Activated CD4-positive, CD25-positive, alpha-beta regulatory T cell treated with anti-CD3 and anti-CD28 coated beads, Interleukin-2, amount 50 U/mL, for 16 hours (primary cell): ENCODE results near the gene ELOVL6.
"Not testable (repeated sequence)": the region's sequence is repeated elsewhere in the genome, so short reads cannot be mapped to it uniquely, and the experiment has no call there.

ENCODE experiments used
- DNase-seq: peaks from one replicate; pipeline ENCODE4 v3.0.0-alpha.2; 2020; ENCODE audit warnings: low read depth, low spot score

The ELOVL6 gene, protein sequence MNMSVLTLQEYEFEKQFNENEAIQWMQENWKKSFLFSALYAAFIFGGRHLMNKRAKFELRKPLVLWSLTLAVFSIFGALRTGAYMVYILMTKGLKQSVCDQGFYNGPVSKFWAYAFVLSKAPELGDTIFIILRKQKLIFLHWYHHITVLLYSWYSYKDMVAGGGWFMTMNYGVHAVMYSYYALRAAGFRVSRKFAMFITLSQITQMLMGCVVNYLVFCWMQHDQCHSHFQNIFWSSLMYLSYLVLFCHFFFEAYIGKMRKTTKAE

DNA sequence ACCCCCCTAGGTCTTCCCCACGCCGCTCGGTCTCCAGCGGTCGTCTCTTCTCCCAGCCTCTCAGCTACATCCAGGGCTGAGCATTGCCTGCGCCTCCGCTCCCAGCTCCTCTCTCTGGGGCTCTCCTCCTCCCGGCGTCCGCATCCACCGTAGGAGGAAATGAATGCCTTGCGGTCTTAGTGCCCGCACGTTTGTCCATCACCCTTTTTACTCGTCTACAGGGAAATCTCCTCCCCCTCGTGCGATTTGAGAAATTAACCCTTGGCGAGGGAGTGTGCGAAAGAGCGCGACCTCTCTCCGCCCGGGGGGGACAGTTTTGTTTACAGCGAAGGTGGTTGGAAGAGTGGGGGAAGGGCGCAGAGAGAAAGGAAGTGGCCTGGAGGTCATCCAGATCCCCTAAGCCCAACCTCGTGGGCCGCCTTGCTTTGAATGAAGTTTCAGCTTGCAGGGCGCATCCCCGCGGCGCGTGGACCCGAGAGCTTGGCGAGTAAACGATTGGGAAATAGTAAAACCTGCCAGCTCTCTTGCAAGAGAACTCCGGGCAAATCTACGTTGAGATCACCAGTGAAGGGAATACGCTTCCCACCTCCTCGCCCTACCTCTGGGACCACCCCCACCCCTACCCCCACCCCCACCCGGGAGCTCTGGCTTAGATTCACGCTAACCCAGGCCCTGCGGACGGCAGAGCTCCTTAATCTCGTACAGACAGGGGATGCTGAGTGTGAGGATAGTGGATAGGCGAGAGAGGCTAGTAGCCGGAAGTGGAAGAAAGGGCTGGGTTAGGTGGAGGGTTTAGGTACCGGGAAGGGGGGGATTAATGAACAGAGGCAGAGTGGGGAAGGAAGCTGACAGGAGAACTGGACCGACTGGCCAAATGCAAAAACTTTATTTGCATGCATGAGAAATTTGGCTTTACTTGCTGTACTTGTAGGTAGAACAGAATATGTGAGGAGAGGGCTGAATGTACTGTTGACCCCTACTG lies at the start of gene ELOVL6:
ELOVL6 (minus strand) TSS at position 181 of the 982 bp plus-strand sequence. CDS start 280 bp downstream, outside the sequence.
- no peak for DNase-seq

DNA sequence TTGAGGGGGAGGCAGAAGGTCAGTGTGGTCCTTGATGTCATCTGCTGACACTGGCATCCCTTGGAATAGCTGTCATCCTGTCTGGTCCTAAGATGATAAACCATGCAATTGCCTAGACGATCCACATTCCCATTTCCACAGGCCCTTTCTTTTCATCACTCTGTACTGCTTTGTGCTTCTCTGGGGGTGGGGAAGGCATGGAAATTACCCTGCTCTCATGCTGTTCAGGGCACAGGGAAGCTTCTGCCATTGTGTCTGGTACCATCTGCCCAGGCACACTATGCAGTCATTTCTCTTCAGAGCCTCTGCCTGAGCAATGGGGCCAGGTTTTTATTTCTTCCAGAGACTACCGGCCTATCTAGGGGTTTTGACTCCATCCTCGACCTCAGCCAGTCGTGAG lies 49.7 kb upstream of the ELOVL6 start:
- DNase-seq: no peak

DNA sequence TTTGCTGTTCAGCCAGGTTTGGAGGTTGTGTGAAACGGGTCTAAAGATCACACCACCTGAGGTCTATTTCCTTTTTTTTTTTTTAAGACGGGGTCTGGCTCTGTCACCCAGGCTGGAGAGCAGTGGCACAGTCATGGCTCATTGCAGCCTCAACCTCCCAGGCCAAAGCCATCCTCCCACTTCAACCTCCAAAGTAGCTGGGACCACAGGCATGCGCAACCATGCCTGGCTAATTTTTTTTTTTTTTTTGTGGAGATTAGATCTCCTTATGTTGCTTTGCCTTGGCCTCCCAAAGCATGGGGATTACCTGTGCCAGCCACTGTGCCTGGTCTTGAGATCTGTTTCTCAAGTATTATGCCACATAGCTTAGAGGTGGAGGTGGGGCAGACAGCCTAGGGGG lies 49.2 kb upstream of the ELOVL6 start:
- no peak for DNase-seq

DNA sequence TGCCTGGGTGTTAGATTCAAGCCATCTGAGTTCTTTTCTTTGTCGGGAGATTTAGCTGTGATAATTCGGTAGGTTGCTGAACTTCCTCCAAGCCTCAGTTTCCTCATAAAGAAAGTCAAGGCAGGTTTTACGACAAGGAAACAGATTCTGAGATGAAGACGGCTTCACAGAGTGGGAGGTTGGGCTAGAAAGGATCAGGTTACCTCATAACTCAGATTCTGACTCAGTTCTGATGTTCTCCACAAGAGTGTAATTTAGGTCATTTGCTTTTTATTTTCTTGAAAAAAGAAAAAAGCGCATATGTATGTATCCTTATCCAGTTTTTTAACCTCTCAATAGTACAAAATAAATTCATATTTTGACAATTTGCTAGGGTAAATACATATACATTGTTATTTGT lies 47.2 kb upstream of the ELOVL6 start:
- no peak for DNase-seq

DNA sequence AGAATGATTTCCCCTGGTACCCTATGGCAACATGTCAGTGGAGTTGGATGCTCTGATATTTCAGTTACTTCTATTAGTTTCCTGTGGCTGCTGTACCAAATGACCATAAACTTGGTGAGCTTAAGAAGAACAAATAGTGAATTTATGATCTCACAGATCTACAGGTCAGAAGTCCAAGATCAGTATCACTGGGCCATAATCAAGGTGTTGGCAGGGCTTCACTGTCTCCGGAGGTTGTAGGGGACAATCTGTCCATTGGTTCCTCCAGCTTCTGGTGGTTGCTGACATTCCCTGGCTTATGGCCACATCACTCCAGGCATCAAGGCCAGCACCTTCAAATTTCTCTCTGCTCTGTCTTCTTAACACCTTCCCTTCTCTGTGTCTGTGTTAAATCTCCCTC lies 37.9 kb upstream of the ELOVL6 start:
- DNase-seq: no peak

DNA sequence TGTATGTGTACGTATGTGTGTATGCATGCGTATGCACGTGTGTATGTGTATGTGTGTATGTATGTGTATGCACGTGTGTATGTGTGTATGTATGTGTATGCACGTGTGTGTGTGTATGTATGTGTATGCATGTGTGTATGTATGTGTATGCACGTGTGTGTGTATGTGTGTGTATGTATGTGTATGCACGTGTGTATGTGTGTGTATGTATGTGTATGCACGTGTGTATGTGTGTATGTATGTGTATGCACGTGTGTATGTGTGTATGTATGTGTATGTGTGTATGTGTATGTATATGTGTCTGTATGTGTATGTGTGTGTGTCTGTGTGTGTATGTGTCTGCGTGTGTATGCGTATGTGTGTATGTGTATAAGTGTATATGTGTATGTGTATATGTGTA lies 35.2 kb upstream of the ELOVL6 start:
- DNase-seq: not testable (repeated sequence)

DNA sequence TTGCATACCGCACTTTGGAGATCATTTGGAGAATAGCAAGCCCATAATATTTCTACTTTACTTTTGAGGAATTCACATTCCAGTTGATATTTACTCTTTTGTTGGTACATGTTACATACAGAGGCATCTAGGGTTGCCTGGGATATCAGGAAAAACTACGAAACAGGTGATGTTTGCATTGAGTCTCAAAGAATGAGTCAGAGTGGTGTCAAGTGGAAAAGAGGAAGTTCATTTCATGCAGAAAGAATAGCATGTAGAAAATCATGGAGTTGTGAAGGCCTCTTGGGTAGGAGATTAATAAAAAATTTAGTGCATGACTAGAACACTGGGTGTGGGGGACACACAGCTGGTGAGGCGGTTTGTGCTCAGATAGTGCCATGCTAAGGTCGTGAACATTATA lies 33.5 kb upstream of the ELOVL6 start:
- no peak for DNase-seq

DNA sequence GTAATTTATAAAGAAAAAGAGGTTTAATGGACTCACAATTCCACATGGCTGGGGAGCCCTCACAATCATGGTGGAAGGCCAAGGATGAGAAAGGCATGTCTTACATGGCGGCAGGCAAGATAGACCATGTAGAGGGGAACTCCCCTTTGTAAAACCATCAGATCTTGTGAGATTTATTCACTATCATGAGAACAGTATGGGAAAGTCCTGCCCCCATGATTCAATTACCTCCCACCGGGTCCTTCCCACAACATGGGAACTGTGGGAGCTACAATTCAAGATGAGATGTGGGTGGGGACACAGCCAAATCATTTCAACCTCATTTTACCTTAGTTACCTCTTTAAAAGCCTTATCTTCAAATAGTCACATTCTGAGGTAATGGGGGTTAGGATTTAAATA lies 30.9 kb upstream of the ELOVL6 start:
- DNase-seq: no peak

DNA sequence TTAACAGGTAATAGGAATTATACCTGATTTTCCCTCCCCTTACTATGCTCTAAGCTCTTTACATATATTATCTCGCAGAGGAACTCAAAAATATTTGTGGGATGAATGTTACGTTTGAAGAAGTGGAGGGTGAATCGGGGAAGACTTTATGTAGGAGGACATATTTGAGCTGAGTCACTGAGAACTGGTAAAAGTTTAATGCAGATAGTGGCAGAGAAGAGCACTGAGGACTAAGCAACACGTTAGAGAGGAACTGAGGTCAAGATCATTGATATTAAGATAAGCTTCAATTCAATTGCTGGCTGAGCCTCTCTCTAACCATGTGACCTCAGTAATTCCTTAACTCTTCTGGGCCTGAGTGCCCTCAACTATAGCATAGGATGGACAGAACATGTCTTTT lies 26.4 kb upstream of the ELOVL6 start:
- no peak for DNase-seq

DNA sequence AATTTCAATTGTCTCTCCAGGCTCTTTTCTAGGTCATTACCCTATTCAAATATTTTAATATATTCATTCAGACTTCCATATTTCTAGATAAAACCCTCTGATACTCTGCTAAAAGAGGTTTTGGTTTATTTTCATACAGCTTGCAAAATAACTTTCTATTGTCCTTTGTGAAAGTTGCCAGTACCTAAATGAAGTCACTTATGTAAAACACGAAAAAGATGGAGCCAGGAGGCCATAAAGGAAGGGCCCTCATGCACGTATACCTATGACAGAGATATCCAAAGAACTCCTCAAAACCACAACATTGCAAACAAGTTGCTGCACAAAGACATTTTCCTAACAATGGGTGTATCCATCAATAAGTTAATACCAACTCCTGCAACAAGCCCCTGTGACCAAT lies 25.7 kb upstream of the ELOVL6 start:
- no peak for DNase-seq

DNA sequence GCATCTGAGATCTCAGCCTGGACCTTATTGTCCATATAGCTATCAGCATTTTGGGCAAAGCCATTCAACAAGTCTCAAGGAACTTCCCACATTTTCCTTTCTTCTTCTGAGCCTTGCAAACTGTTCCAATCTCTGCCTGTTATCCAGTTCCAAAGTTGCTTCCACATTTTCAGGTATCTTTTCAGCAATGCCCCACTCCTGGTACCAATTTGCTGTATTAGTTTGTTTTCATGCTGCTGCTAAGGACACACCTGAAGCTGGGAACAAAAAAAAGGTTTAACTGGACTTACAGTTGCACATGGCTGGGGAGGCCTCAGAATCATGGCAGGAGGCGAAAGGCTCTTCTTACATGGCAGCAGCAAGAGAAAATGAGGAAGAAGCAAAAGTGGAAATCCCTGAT lies 20.5 kb upstream of the ELOVL6 start:
- DNase-seq: not testable (repeated sequence)

DNA sequence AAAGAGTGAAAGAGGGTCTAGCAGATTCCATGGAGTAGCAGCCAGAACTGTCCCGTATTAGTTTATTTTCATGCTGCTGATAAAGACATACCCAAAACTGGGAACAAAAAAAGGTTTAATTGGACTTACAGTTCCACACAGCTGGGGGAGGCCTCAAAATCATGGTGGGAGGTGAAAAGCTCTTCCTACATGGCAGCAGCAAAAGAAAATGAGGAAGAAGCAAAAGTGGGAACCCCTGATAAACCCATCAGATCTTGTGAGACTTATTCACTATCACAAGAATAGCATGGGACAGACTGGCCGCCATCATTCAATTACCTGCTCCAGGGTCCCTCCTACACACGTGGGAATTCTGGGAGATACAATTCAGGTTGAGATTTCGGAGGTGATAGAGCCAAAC lies 18.8 kb upstream of the ELOVL6 start:
- not testable (repeated sequence) for DNase-seq

DNA sequence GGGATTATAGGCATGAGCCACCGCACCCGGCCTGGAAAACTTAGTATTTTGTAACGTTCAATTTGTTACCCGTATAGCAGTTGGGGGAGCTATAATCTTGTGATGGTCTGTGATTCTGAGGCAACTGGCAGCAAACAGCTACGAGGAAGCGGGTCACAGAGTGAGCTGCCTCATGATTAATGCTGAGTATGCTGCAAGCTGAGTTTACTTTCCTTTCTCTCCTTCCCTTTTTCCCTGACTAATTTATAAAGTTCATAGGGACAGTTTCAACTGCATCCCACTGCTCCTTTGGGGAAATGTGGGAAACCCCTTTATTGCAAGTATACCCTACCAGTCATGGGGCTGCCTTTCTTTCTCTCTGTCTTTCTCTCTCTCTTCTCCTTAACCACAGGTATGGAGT lies 17.7 kb upstream of the ELOVL6 start:
- no peak for DNase-seq

DNA sequence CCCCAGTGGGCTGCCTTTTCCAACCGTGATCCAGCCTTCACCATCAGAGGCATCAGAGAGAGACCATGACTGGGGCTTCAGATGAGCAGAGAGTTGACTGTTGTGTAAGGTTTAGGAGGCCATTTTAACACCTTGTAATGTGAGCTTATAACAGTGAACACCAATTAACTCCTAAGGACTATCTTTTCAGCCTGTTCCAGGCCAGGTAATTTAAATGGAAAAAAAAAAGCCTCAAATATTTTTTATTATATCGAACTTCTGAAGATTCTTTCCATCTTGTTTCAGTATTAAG lies 13.3 kb upstream of the ELOVL6 start:
- no peak for DNase-seq

DNA sequence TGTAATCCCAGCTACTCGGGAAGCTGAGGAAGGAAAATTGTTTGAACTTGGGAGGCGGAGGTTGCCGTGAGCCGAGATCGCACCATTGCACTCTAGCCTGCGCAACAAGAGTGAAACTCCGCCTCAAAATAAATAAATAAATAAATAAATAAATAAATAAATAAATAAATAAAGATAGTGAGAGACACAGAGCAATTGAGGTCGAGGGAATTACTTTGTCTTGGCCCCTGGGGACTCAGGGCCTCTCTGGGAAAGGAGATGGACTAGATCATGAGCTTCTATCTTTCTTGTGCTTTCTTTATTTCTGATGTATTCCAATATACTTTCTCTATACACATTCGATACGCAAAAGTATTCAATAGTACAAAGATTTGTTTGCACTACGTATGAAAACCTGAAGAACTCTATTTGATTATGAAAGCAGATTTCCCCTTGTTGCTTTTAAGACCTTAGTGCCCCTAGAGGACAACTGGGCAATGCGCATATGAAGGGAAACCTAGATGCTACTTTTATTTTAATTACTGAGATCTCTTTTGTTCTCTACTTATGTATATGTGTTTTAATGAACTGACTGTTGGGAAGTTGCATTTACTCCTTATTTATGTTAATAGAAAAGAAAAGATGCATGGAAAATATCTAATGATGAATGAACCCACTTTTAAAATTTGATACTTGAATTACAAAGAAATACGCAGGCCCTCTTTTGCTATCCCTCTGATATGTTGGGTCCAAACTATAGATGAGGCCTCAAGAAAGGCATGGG lies 12.8 kb upstream of the ELOVL6 start:
- DNase-seq: no peak

DNA sequence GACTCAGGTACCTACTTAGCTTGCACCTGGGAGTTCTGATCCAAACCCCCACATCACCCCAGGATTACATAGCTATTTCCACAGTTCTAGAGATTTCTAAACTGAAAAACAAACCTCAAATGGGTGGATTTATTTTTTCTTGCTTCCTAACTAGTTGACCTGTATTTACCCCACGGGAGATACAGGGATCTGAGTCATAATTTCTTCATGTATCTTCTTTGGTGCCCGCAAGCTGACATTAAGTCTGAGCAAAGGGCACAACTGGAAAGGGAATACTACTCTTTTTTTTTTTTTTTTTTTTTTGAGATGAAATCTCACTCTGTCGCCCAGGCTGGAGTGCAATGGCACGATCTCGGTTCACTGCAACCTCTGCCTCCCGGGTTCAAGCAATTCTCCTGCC lies 10.0 kb upstream of the ELOVL6 start:
- no peak for DNase-seq

DNA sequence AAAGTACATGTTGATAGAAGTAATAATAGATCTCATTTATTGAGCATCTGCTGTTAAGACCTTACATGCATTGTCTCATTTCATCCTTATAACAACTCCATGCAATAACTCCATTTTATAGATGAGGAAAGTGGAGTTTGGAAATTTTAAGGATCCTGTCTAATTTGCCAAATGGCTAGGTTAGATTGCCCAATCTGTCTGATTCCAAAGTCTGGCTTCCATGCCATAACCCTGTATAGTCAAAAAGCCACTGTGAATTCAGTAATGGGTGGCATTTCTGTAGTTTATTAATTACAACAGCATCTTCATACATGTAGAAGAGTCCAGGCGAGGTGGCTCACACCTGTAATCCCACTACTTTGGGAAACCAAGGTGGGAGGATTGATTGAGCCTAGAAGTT lies 8.8 kb upstream of the ELOVL6 start:
- no peak for DNase-seq

DNA sequence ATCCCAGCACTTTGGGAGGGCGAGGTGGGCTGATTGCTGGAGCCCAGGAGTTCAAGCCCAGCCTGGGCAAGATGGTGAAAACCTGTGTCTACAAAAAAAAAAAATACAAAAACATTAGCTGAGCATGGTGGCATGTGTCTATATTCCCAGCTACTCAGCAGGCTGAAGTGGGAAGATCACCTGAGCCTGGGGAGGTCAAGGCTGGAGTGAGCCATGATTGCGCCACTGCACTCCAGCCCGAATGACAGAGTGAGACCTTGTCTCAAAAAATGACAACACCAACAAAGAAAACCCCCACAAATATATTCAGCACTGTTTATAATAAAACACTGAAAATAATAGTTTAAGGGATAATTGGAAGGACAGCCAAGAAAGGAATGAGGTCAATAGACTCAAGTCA lies 3.6 kb upstream of the ELOVL6 start:
- DNase-seq: no peak

DNA sequence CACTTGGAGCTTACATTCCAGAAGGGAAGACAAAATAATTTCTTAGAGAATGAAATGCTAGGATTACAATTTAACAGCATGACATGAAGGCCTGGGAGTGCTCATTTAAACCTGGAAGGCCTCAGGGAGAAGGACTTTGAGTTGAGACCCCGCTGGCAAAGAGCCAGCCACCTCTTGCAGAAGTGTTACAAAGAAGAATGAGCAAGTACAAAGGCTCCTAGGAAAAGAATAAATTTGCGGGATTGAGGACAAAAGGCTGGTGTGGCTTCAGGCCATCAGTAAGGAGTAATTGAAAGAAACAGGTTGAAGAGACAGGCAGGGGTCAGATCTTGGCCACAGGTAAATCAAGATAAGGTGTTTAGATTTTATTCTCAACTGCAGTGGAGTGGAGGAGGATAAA lies 3.1 kb upstream of the ELOVL6 start:
- DNase-seq: no peak

DNA sequence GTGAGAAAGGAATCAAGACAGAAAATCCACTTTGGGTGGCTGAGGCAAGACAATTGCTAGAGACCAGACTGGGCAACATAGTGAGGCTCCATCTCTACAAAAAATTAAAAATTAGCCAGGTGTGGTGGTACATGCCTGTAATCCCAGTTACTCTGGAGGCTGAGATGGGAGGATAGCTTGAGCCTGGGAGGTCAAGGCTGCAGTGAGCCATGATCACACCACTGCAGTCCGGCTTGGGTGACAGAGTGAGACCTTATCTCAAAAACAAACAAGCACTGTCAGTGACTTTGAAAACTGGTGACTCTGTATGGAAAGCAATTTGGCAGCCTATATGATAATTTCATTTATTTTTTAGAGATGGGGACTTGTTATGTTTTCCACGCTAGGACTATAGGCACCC lies 2.3 kb upstream of the ELOVL6 start:
- DNase-seq: no peak

DNA sequence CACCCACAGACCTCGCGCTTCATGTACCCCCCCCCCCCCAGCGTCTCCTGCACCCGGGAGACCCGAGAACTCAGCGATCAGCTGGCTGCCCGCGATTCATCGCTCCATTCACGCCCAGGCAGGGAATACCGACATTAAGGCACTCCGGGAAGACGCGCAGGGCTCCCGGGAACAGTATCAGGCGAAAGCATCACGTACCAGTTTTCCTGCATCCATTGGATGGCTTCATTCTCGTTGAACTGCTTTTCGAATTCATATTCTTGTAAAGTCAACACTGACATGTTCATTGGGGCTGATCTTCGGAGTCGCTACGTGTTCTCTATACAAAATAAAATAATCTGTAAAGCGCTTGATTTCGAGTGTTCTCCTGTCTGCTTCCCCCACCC lies 373 bp downstream of the ELOVL6 start:
- no peak for DNase-seq

DNA sequence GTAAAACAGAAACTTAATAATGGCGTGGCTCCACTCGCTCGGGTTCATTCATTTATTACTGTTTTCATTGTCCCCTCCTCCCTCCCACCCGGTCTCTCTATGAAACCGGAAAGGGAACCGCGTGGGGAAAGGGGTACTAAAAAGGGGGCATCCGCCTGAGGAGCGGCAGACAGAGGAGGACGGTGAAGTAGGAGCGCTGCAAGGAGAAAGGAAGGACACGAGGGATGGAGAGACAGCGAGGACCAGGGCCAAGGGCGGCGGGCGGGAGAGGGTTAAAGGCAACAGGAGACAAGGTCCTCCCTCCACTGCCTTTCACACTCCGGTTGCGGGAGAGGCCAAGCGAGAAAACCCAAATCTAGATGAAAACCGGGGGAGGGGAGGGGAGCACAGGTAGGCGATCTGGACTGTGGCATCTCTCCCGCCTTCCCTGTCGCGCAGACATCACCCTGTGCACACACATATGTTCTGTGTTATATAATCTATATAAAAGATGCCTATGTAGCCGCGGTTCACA lies 829 bp downstream of the ELOVL6 start:
- no peak for DNase-seq
